Activated T-cell treated with anti-CD3 and anti-CD28 coated beads, Interleukin-2, amount 50 U/mL, for 72 hours (primary cell): ENCODE data around the gene OSBPL1A. TPM values are rescaled to one million over a fixed set of nuclear protein-coding genes. Genes with fewer than 3 reads are reported as not detected.
"Not testable (repeated sequence)": the region's sequence is repeated elsewhere in the genome, so short reads cannot be mapped to it uniquely, and the experiment has no call there.

ENCODE experiments used
- ATAC-seq, 2 donors: fragments of 150-1000 bp; cut with Tn5 transposase; replicated peaks in 1 of 2; 2 replicates each; pipeline ENCODE4 v1.10.0; 2021; ENCODE audit warnings: moderate library complexity in 2 of 2, mild to moderate bottlenecking in 1 of 2
- DNase-seq, 2 donors: peaks; one replicate each; pipeline ENCODE4 v3.0.0; 2021 to 2022; ENCODE audit warnings: mixed read lengths in 1 of 2
- H3K27ac Mint-ChIP-seq: one replicate; pipeline ENCODE4 v1.8.0; 2022; ENCODE audit warnings: mild to moderate bottlenecking, moderate library complexity, mixed read lengths
- H3K27me3 Mint-ChIP-seq: one replicate; pipeline ENCODE4 v1.8.0; 2022; ENCODE audit warnings: low read depth, mixed read lengths
- H3K36me3 Mint-ChIP-seq, 2 donors: one replicate each; pipeline ENCODE4 v1.8.0; 2022; ENCODE audit warnings: mixed read lengths in 2 of 2, mild to moderate bottlenecking in 1 of 2; ENCODE audit not compliant: insufficient read depth in 2 of 2
- H3K4me1 Mint-ChIP-seq: one replicate; pipeline ENCODE4 v1.8.0; 2022; ENCODE audit warnings: low read depth, mixed read lengths
- H3K4me3 Mint-ChIP-seq, 2 donors: one replicate each; pipeline ENCODE4 v1.8.0; 2022; ENCODE audit warnings: mild to moderate bottlenecking in 2 of 2, mixed read lengths in 2 of 2, moderate library complexity in 2 of 2
- H3K9me3 Mint-ChIP-seq, 2 donors: one replicate each; pipeline ENCODE4 v1.8.0; 2022; ENCODE audit warnings: mixed read lengths in 2 of 2
- total RNA-seq, 2 donors: library from RNA; stranded (reverse); gene quantifications; one replicate each; pipeline ENCODE4 v1.2.3, GENCODE V29; 2022

Gene OSBPL1A
- total RNA-seq, 2 donors from 2014 or later = 1.5 to 2.4 TPM

GRCh38 chr18:24359787-24360530 lies 37.7 kb downstream of the OSBPL1A start:
- DNase-seq = peak; percentile 17 to 27
- not testable (repeated sequence) for H3K27ac Mint-ChIP-seq, H3K4me1 Mint-ChIP-seq, H3K4me3 Mint-ChIP-seq, H3K36me3 Mint-ChIP-seq, H3K27me3 Mint-ChIP-seq, H3K9me3 Mint-ChIP-seq
- peak; percentile 67 to 73 for ATAC-seq

DNA sequence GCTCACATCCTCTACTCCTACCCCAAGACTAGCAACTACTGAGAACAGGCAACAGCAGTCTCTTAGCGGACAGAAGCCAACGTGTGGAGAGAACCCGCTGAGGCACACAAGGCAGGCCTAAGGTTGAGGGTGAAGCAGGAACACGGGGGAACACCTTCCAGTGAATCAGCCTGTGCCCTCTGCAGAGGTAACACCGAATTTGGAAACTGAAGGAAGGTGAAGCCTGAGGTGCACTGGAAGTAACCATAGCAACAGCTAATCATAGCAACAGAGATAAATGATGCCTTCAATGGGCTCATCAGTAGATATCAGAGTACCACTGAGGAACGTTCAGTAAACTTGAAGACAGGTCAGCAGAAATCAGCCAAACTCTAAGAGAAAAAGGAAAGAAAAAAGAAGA lies 43.3 kb downstream of the OSBPL1A start:
- H3K27me3 Mint-ChIP-seq = peaks cover 5% of the 10 kb centered on the region
- no peak overlapping the region for H3K27ac Mint-ChIP-seq
- peaks cover 0 to 2% of the 10 kb centered on the region in 2 donors for H3K36me3 Mint-ChIP-seq
- no peak for ATAC-seq
- no peak overlapping the region for H3K4me3 Mint-ChIP-seq
- DNase-seq = no peak
- H3K4me1 Mint-ChIP-seq = no peaks in the 10 kb centered on the region
- no peaks in the 10 kb centered on the region for H3K9me3 Mint-ChIP-seq

- ATAC-seq (no peak), DNase-seq (no peak)
- peaks cover 0 to 2% of the 10 kb centered on the region in 2 donors for H3K36me3 Mint-ChIP-seq
- H3K27me3 Mint-ChIP-seq = no peaks in the 10 kb centered on the region
- no peaks in the 10 kb centered on the region for H3K9me3 Mint-ChIP-seq
- no peaks in the 10 kb centered on the region for H3K4me1 Mint-ChIP-seq
- H3K4me3 Mint-ChIP-seq = no peak overlapping the region
- H3K27ac Mint-ChIP-seq = no peak overlapping the region
Measured at GRCh38 chr18:24346254-24346653, 51.4 kb downstream of the OSBPL1A start.

- Mint-ChIP-seq H3K27ac (no peak overlapping the region), H3K36me3 (no peaks in the 10 kb centered on the region), H3K9me3 (no peaks in the 10 kb centered on the region), H3K4me3 (no peak overlapping the region), H3K4me1 (no peaks in the 10 kb centered on the region), H3K27me3 (no peaks in the 10 kb centered on the region)
- ATAC-seq (no peak), DNase-seq (no peak)
Measured at GRCh38 chr18:24344509-24344908, 53.1 kb downstream of the OSBPL1A start.

DNA sequence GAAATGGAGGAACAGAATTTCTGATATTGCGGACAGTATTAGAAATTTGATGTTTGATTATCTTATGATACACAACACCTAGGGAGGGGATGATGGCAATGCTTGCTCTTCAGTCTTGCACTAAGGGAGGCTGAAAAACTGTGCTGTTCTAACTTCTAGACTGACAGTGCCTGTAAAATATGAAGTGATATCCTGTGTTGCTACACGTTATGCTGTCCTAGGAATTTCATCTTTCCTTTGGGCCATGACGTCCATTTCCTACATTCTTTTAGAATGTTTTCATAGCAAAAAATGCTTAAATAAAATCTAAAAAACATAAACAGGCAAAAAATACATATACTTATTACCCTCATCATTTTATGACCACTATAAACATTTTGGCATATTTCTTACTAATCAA lies 55.3 kb downstream of the OSBPL1A start:
- H3K27ac Mint-ChIP-seq = no peak overlapping the region
- ATAC-seq (no peak), DNase-seq (no peak)
- no peaks in the 10 kb centered on the region for H3K4me1 Mint-ChIP-seq
- H3K9me3 Mint-ChIP-seq = no peaks in the 10 kb centered on the region
- H3K4me3 Mint-ChIP-seq = no peak overlapping the region
- H3K36me3 Mint-ChIP-seq = no peaks in the 10 kb centered on the region
- no peaks in the 10 kb centered on the region for H3K27me3 Mint-ChIP-seq

DNA sequence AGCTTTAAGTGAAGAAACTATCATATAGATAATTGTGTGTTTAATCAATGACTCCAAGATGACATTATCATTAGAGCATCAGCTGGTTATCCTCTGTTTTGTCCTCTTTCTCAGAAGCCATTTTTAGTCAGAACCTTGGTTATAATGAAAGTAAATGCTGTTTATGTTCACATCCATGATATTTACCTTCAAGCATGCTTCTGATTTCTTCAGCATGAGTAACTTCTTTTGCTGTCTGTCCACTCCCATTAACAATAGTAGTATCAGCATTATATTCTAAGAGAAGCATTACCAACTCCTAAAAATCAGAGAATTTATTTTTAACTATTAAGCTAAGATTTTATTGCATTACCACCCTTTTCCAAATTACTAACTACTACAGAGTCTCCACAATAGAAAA lies 56.3 kb downstream of the OSBPL1A start:
- Mint-ChIP-seq H3K27ac (no peak overlapping the region), H3K9me3 (no peaks in the 10 kb centered on the region), H3K4me3 (no peak overlapping the region), H3K36me3 (no peaks in the 10 kb centered on the region), H3K4me1 (no peaks in the 10 kb centered on the region), H3K27me3 (no peaks in the 10 kb centered on the region)
- DNase-seq (no peak), ATAC-seq (no peak)

DNA sequence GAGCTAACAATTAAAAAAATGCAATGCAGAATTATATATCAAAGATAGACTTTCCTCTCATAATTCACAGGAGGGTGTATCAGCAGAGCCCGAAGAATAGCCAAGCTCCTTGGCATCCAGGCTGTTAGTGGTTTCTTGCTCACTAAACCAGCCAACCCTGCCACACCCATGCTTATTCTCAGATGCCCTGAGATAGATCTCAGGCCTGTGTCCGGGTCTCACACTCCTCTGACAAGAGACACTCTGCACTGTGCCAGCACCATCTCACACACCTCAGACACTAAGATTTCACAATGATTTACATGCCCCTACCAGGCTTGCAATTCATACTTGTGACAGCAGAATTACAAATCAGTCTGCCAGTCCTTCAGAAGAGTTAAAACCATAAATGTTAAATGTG lies 64.5 kb downstream of the OSBPL1A start:
- peaks cover 0 to 5% of the 10 kb centered on the region in 2 donors for H3K36me3 Mint-ChIP-seq
- H3K27ac Mint-ChIP-seq = no peak overlapping the region
- no peak for DNase-seq
- no peaks in the 10 kb centered on the region for H3K9me3 Mint-ChIP-seq
- no peak overlapping the region for H3K4me3 Mint-ChIP-seq
- H3K27me3 Mint-ChIP-seq = no peaks in the 10 kb centered on the region
- no peaks in the 10 kb centered on the region for H3K4me1 Mint-ChIP-seq
- ATAC-seq = no peak

DNA sequence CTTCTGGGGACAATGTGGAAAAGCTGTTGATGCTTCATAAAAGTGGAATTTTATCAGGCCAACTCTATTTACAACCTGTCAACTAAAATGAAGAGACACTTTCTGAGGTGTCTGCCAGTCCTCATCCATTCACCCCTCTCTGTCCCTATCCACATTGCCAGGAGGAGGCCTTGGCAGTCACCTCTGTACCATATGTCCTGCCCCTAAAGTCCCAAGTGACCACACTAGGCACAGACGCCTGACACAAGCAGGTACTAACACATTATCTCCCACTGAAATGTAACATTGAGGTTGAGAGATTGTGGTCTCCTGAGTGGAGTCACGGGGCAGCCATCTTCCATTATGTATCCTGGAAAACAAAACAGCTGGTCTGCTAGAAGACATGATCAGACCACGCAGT lies 71.4 kb downstream of the OSBPL1A start:
- H3K27ac Mint-ChIP-seq = no peak overlapping the region
- DNase-seq (no peak), ATAC-seq (no peak)
- H3K36me3 Mint-ChIP-seq = no peaks in the 10 kb centered on the region
- H3K4me1 Mint-ChIP-seq = no peaks in the 10 kb centered on the region
- no peaks in the 10 kb centered on the region for H3K9me3 Mint-ChIP-seq
- H3K27me3 Mint-ChIP-seq = no peaks in the 10 kb centered on the region
- H3K4me3 Mint-ChIP-seq = no peak overlapping the region

DNA sequence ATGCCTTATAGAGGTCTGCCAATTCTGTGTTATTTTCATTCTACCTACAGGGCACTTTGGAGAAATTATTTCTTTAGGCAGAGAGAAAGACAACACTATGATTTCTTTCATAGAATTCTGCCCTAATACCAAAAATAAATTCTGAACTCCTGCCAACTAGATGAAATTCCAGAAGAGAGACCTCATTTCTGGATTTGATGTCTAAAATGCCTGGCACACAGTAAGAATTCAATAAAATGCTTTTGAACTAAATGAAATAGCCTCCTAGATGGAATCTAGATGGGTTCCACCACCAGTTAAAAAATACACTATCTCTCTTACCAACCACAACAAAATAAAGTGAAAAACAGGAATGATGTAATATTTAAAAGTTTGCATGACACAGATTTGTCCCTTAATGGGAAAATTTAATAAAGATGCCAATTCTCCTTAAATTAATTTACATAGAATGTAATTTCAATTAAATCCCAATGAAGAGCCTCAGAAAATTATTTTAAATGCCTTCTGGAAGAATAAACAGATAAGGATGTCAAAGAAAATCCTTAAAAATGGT lies 75.0 kb downstream of the OSBPL1A start:
- Mint-ChIP-seq H3K36me3 (no peaks in the 10 kb centered on the region), H3K27ac (no peak overlapping the region), H3K4me1 (peaks cover 5% of the 10 kb centered on the region), H3K4me3 (no peak overlapping the region), H3K27me3 (no peaks in the 10 kb centered on the region), H3K9me3 (no peaks in the 10 kb centered on the region)
- DNase-seq = no peak
- ATAC-seq = no peak

GRCh38 chr18:24321071-24321470 lies 76.6 kb downstream of the OSBPL1A start:
- H3K36me3 Mint-ChIP-seq = no peaks in the 10 kb centered on the region
- H3K27me3 Mint-ChIP-seq = no peaks in the 10 kb centered on the region
- ATAC-seq = no peak
- H3K9me3 Mint-ChIP-seq = no peaks in the 10 kb centered on the region
- H3K4me3 Mint-ChIP-seq = no peak overlapping the region
- DNase-seq = no peak
- H3K4me1 Mint-ChIP-seq = peaks cover 10% of the 10 kb centered on the region
- no peak overlapping the region for H3K27ac Mint-ChIP-seq

DNA sequence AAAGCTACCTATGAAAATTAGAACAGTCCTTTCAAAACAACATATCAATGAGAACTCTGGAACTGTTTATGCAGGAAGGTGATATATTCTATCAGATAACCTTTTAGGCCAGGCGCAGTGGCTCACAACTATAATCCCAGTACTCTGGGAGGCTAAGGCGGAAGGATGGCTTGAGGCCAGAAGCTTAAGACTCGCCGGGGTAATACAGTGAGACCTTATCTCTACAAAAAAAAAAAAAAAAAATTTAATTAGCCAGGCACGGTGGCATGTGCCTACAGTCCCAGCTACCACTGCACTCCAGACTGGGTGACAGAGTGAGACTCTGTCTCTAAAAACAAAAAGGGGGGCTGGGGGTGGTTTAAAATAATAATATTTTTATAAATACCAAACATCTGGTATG lies 77.9 kb downstream of the OSBPL1A start:
- Mint-ChIP-seq H3K9me3 (no peaks in the 10 kb centered on the region), H3K27ac (no peak overlapping the region), H3K4me3 (no peak overlapping the region), H3K27me3 (no peaks in the 10 kb centered on the region), H3K36me3 (no peaks in the 10 kb centered on the region), H3K4me1 (peaks cover 10% of the 10 kb centered on the region)
- DNase-seq (no peak), ATAC-seq (no peak)

DNA sequence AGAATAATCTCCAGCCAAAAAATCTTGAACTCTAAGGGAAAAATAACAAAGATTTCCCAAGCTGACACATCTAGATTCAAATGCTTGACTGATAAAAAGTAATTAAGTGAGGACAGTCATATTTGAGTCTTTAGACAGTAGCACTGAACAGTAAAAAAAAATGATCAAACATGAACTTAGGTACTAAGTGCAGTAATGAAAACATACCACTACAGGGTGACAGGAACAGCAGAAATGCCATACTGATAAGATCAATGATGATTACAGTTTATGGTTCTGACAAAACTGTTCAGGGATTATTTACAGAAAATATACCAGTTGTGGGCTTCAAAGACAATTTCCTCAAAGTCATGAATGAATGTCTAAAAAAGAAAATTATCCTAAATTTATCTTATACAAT lies 80.3 kb downstream of the OSBPL1A start:
- Mint-ChIP-seq H3K27ac (no peak overlapping the region), H3K4me1 (peaks cover 10% of the 10 kb centered on the region), H3K36me3 (no peaks in the 10 kb centered on the region), H3K4me3 (no peak overlapping the region), H3K27me3 (no peaks in the 10 kb centered on the region), H3K9me3 (no peaks in the 10 kb centered on the region)
- no peak for DNase-seq
- ATAC-seq = peak in 1 of 2 donors; percentile 44

- Mint-ChIP-seq H3K27me3 (no peaks in the 10 kb centered on the region), H3K4me3 (no peak overlapping the region), H3K9me3 (no peaks in the 10 kb centered on the region), H3K4me1 (peaks cover 10% of the 10 kb centered on the region), H3K27ac (no peak overlapping the region), H3K36me3 (no peaks in the 10 kb centered on the region)
- DNase-seq (no peak), ATAC-seq (peak in 1 of 2 donors; percentile 36)
Measured at GRCh38 chr18:24315170-24315569, 82.5 kb downstream of the OSBPL1A start.

- no peak for ATAC-seq
- Mint-ChIP-seq H3K9me3 (no peaks in the 10 kb centered on the region), H3K36me3 (no peaks in the 10 kb centered on the region), H3K27me3 (no peaks in the 10 kb centered on the region), H3K4me1 (no peaks in the 10 kb centered on the region), H3K4me3 (no peak overlapping the region), H3K27ac (no peak overlapping the region)
- no peak for DNase-seq
Measured at GRCh38 chr18:24306201-24306600, 91.4 kb downstream of the OSBPL1A start.
